DND-41 (cell line): ENCODE results near the gene GARIN5B.

ENCODE experiments used
- ATAC-seq: fragments of 200-7000 bp; cut with Tn5 transposase; 3 replicates; pipeline ENCODE4 v1.9.1; 2021; ENCODE audit warnings: low read depth; ENCODE audit not compliant: insufficient read depth
- DNase-seq: peaks from one replicate; pipeline ENCODE4 v3.0.0-alpha.2; 2020
- H2AFZ ChIP-seq: 2 replicates; pipeline ENCODE4 v1.6.0; 2012; ENCODE audit warnings: low read depth, low read length
- H3K27ac ChIP-seq: 2 replicates; pipeline ENCODE4 v1.5.1; 2012; ENCODE audit warnings: low read length, inconsistent platforms
- H3K27me3 ChIP-seq: fragments of 200-600 bp; sonication (generic); 2 replicates; pipeline ENCODE4 v1.6.0; 2012; ENCODE audit warnings: low read length, mild to moderate bottlenecking, inconsistent platforms; ENCODE audit not compliant: insufficient read depth, poor library complexity
- H3K36me3 ChIP-seq: 2 replicates; pipeline ENCODE4 v1.5.1; 2012; ENCODE audit warnings: low read length, inconsistent platforms; ENCODE audit not compliant: insufficient read depth
- H3K4me1 ChIP-seq: 2 replicates; pipeline ENCODE4 v1.5.1; 2012; ENCODE audit warnings: mild to moderate bottlenecking, low read length; ENCODE audit not compliant: insufficient read depth
- H3K4me2 ChIP-seq: 2 replicates; pipeline ENCODE4 v1.6.0; 2012; ENCODE audit warnings: mild to moderate bottlenecking, moderate library complexity, low read length, inconsistent platforms; ENCODE audit not compliant: insufficient read depth
- H3K4me3 ChIP-seq, 2 experiments: fragments of 200-600 bp in 1 of 2; shearing (Covaris generic) in 1 of 2; 2 replicates each; pipeline ENCODE4 v1.5.1; 2012 to 2016; ENCODE audit warnings: inconsistent platforms in 2 of 2, low read length in 2 of 2, mild to moderate bottlenecking in 2 of 2, low read depth in 1 of 2, moderate library complexity in 1 of 2
- H3K79me2 ChIP-seq: 2 replicates; pipeline ENCODE4 v1.6.0; 2012; ENCODE audit warnings: low read length, inconsistent platforms; ENCODE audit not compliant: insufficient read depth
- H3K9ac ChIP-seq: 2 replicates; pipeline ENCODE4 v1.6.0; 2012; ENCODE audit warnings: low read depth, mild to moderate bottlenecking, inconsistent platforms, low read length, moderate library complexity
- H3K9me3 ChIP-seq: 2 replicates; pipeline ENCODE4 v1.5.1; 2012; ENCODE audit warnings: low read length, moderate library complexity, mild to moderate bottlenecking, inconsistent platforms; ENCODE audit not compliant: insufficient read depth, severe bottlenecking
- H4K20me1 ChIP-seq: 2 replicates; pipeline ENCODE4 v1.6.0; 2012; ENCODE audit warnings: low read length; ENCODE audit not compliant: insufficient read depth
- CTCF ChIP-seq: IDR thresholded peaks from 2 replicates; pipeline ENCODE4 v1.5.1; 2012; ENCODE audit warnings: borderline replicate concordance, low read length, moderate library complexity, mild to moderate bottlenecking; ENCODE audit not compliant: poor library complexity, severe bottlenecking; ENCODE audit errors: extremely low read depth
- EZH2 ChIP-seq: IDR thresholded peaks from 3 replicates; pipeline ENCODE4 v1.6.1; 2012; ENCODE audit warnings: borderline replicate concordance, low read depth, mild to moderate bottlenecking, moderate library complexity, low read length, inconsistent platforms; ENCODE audit not compliant: severe bottlenecking

GARIN5B gene

DNA sequence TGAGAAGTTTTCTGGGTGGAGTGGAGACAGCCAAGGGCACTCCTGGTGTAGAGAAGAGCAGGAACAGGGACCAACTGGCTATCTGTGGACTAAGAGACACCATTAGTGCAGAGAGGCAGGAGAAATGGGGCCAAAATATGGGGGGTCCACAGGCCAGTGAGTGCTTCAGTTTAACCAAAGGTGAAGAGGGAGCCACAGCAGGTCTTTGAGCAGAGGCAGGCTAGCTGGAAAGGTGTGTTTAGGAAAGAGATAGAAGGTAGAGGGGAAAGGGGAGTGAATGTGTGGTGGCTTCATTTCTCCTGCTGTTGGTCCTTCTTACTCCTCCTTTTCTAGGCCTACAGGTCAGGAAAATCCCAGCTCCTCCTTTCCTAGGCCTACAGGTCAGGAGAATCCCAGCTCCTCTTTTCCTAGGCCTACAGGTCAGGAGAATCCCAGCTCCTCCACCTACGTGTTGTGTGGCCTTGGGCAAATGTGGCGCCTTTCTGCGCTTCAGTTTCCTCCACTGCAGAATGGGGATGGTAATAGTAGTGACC is 19.5 kb upstream of the GARIN5B start:
- Histone ChIP-seq H3K9ac (peak overlapping the region; percentile 82), H3K27ac (peak overlapping the region; percentile 90), H3K9me3 (no peaks in the 10 kb centered on the region), H3K4me2 (peak overlapping the region; percentile 84), H4K20me1 (peaks cover 18% of the 10 kb centered on the region), H2AFZ (peak overlapping the region; percentile 84; the same call in 1 of the 2 replicates), H3K4me1 (peaks cover 43% of the 10 kb centered on the region), H3K79me2 (peaks cover 55% of the 10 kb centered on the region), H3K27me3 (no peaks in the 10 kb centered on the region), H3K36me3 (peaks cover 17% of the 10 kb centered on the region), H3K4me3 (peak overlapping the region; percentile 41 to 69; a peak in 3 of 4 replicates)
- no peak for TF ChIP-seq CTCF
- TF ChIP-seq EZH2, result no peak
- DNase-seq (no peak), ATAC-seq (no peak)

GRCh38 chr19:55382013-55382412 is 19.0 kb upstream of the GARIN5B start:
- H3K4me3 ChIP-seq, result peak overlapping the region in 1 of 2 experiments; percentile 69; a peak in 2 of 4 replicates
- no peaks in the 10 kb centered on the region for H3K9me3 ChIP-seq
- peaks cover 49% of the 10 kb centered on the region for H3K79me2 ChIP-seq
- no peak overlapping the region; the same call in 1 of the 2 replicates for H3K27ac ChIP-seq
- H3K4me1 ChIP-seq, result peaks cover 37% of the 10 kb centered on the region
- H3K36me3 ChIP-seq, result peaks cover 11% of the 10 kb centered on the region
- TF ChIP-seq EZH2, result no peak
- no peak for TF ChIP-seq CTCF
- no peak for ATAC-seq
- no peak overlapping the region for H3K9ac ChIP-seq
- DNase-seq, result no peak
- H3K4me2 ChIP-seq, result peak overlapping the region; percentile 84
- no peak overlapping the region for H2AFZ ChIP-seq
- peaks cover 12% of the 10 kb centered on the region for H4K20me1 ChIP-seq
- no peaks in the 10 kb centered on the region for H3K27me3 ChIP-seq

GRCh38 chr19:55379174-55379573 is 16.1 kb upstream of the GARIN5B start:
- Histone ChIP-seq H3K4me1 (peaks cover 22% of the 10 kb centered on the region), H3K36me3 (no peaks in the 10 kb centered on the region; the same call in 1 of the 2 replicates), H3K9ac (no peak overlapping the region), H2AFZ (no peak overlapping the region), H3K27ac (no peak overlapping the region), H3K79me2 (peaks cover 27% of the 10 kb centered on the region), H4K20me1 (no peaks in the 10 kb centered on the region; the same call in 1 of the 2 replicates), H3K4me3 (no peak overlapping the region), H3K9me3 (no peaks in the 10 kb centered on the region), H3K27me3 (no peaks in the 10 kb centered on the region), H3K4me2 (no peak overlapping the region)
- TF ChIP-seq CTCF (no peak), EZH2 (no peak)
- DNase-seq (no peak), ATAC-seq (no peak)
